AG08396 (cell line): Measurements from ENCODE around the gene KRT2.

Experiments
- DNase-seq: peaks from one replicate; pipeline ENCODE4 v3.0.0; 2012; ENCODE audit warnings: low spot score, mixed read lengths

The KRT2 gene

DNA sequence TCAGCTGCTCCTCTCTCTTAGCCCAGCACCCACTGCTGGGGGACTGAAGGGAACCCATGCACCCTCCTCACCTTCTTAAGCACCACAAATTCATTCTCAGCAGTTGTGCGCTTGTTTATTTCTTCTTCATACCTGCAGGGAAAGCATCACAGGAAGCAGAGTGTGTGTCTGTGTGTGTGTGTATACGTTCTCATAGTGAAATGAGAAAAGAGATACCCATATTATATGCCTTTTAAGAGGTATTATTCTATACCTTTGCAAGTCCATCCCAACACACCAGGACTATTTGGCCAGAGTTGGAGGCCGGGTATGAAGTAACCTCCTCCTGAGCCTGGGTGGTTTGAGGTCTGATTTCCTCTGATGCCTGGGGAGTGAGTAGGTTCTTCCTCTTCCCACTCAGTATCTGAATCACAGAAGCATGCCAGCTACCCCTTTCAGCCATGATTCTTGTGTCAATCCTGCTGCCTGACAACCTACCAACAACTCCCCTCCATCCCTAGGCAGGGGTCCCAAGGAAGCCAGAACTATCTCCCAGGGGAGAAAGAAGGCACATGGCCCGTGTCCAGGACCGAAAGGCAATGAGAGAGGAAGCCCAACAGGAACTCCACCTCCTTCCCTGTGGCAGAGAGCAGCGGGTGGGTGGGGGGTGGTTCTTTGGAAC is 36.7 kb downstream of the KRT2 start:
- DNase-seq, result no peak

DNA sequence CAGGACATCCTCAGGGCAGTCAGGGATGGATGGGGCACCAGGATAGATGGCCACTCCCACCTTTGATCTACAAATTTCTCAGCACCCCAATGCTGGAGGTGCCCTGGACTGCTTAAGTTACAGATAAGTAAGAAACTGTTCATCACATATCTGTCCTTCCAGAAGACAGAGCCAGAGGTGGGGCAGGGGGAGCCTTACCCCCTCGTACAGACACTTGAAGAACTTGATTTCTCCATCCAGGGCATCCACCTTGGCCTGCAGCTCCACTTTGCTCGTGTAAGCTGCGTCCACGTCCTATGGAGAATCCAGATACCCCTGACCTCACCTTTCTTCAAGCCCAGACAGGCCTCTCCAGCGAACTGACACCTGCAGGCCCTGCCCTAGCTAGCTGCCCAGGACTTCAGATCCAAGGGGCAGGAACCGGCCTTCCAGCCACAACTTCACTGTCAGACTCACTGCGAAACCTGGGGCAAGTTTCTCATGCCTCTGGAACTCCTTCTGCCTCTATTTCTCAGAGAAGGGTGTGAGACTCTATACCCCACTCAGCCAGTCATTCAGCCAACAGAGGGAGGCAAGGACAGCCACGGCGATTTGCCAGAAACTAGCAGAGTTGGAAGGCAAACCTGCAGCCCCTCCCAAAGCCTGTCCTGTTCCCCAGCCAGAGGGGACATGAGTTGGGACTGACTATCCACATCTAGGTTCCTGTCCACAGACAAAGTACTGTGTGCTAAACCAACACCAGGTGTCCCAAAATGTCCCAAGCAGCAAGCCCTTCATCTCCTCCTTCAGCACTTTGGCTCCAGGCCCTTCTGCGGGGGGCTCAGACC is 37.4 kb downstream of the KRT2 start:
- DNase-seq, result no peak

DNA sequence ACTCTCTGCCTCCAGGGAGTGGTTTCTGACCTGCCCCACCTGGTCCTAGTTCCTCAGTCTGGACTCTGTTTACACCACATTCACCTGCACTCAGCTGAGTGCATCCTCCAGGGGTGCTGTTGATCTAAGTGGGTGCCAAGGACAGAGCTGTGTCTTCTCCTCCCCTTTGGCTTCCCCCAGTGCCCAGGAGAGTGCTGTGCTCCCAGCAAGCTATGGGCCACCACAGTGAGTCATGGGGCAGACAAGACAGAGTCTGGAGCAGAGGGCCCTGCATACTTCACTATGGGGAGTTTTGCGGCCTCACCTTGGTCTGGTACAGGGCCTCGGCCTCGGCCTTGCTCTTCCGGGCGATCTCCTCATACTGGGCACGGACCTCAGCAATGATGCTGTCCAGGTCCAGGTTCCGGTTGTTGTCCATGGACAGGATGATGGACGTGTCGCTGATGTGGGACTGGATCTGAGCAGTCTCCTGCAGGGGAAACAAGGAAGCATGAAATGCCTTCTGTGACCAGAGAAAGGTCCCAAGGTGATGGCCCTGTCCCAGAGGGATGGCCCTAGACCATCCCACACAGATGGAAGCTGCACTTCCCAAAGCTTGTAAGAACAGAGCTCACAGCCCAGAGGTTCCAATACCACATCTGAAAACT is 38.5 kb downstream of the KRT2 start:
- no peak for DNase-seq

DNA sequence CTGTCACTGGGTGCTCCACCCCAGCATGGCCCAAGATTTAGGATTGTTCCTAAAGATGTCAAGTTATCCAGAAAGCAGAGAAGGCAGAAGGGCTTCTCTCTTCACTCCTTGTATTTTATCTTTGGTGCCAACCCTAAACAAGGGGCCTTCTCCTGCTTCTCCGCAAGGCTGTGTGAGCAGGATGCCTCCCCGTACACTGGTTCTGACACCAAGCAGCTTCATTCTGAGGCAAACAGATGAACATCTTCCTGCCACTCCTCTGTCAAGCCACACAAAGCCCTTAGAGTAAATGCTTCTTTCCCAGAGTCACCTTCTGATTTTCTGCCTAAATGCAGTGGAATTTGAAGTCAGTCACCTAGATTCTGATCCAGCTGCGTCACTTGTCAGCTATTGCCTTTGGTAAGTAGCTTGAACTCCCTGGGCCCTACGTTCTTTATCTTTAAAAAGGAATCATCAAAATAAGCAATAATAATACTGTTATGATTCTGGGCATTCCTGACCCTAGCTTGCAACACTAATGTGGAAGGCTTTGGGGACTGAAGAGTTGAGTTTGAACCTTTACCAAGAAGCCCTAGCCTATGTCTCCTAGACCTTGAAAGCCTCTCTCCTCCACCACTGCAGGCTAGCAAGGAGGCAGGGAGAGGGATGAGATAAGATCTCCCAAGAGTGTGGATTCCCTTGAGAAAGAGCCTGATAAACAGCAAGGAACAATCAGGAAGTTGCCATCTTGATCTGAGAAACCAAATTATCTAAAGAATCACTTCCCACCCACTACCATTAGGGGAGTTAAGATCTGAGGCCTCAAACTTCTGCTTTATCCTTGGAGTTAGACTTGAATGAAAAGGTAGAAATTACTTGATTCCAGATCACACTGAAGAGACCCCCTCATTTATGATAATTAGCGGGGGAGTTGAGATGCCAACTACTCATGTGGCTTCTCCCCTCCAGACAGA is 39.3 kb downstream of the KRT2 start:
- DNase-seq, result no peak

DNA sequence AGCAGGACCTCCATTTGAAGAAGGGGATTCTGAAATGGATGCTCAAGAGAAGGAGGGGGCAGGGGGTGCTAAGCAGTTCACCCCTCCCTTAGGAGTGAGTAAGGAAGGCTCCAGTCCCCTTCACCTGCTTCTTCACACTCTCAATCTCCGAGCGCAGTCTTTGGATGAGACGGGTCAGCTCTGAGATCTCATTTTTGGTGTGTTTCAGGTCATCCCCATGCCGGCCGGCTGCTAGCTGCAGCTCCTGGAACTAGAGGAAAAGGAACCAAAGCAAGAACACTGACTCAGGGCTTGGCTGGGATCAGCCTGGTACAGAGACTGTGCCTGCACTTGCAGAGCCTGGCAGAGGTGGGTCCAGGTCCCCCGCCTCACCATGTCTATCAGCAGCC is 40.9 kb downstream of the KRT2 start:
- DNase-seq, result no peak

DNA sequence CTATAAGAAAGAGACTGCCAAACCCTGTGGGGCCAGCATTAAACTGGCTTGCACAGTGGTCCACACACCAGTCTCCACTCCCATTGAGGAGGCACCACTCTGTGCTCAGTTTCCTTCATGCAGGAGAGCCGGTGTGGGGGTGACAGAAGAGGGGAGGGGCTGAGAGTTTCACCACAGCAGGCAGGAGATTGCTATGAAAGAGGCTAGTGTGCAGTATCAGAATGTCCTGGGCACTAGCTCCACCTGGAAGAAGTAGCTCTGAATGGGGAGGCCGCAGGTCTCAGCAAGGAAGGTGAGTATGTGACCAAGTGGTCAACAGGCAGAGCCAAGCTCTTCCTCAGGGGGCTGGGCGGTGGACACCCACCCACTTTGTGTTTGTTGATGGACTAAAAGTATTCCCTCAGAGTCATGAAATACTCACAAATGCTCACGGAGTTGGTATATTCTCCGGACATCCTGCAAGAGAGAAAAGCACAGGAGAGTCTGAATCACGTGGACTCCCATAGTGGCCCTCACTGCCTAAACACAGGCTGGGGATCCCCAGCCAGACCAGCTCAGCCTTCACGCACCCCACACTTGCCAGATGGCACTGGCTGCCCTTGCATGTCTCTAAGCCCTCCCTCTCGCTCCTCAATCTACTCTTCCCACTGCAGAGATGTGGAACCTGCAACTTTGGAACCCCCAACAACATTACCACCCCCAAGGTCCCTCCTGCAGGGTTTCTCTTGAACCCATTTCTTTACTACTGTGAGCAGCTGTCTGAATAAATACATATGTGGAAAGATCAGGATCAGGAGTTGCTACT is 43.0 kb downstream of the KRT2 start:
- no peak for DNase-seq

DNA sequence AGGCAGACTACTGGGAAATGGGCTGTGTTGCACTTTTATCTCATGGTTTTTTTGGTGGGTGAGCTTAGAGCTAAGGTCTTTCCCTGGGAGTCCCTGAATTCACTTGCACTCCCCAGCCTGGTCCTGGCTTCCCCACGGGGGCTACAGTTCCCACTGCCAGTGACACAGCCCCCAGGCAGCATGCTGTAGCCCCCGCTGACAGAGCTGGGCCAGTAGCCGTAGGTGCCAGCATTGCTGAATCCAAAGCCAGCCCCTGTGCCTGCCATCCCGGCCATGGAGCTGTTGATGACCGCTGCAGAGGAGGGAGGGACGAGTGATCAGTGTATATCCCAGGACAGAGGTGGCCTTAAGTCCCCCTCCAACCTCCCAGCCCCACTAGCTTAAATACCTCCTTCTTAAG is 43.9 kb downstream of the KRT2 start:
- no peak for DNase-seq

DNA sequence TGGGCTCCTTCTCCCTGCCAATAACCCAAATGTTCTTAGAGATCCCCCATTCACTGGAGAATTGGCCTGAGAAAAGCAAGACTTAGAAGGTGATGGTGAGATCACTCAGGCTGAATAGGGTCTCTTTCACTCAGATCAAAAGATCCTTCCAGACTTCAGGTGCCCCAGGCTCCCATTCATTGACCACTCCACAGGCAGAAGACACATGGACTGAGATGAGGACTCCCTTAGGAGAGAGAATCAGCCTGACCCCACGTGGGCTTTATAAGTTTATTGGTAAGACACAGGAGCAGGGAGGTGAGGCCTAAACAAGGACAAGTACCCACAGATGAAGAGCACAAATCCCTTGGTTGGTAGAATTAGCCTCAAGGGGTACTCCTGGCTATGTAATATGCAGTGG is 44.7 kb downstream of the KRT2 start:
- no peak for DNase-seq

DNA sequence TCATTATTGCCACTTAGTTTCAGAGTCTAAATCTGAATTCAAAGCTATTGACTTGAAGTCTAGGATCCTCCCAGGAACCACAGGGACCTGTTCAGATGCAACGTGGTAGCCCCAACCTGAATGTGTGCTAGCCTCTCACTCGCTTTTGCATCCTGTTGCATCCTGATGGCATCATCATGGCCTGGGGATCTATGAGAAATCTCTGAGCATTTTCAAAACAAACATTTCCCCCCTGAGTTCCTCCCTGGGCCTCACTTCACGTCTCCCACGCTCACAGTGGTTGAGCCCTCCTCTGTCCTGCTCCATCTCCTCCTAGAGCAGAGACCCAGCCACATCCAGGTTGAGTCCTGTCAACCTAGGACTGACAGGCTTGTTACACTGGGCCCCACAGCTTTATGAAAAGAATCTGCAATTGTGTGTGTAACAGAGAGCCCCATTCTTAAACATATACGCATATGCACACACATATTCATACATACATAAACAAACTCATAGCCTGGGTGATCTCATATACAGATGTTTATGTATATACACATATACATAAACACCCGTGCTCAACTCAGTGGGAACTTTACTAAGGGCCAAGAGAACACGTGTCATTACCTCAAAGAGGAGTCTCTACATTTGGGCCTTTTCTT is 45.3 kb downstream of the KRT2 start:
- DNase-seq, result no peak

DNA sequence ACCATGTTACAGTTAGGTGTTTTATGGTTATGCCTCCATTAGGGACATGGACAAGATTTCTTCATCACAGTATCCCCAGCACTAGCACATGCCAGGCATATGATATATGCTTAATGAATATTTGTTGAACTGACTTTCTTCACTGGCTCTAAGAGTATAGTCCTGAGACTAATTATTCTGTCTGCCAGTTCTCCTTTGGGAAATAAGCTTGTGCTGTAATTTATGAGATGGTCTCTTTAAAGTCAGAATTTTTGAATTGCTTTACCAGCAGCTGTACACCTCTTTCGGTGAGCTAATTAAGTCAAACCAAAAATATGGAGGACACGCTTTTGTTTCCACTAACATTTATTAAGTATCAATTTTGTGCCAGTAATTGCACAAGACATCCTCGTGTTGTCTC is 45.9 kb downstream of the KRT2 start:
- no peak for DNase-seq

DNA sequence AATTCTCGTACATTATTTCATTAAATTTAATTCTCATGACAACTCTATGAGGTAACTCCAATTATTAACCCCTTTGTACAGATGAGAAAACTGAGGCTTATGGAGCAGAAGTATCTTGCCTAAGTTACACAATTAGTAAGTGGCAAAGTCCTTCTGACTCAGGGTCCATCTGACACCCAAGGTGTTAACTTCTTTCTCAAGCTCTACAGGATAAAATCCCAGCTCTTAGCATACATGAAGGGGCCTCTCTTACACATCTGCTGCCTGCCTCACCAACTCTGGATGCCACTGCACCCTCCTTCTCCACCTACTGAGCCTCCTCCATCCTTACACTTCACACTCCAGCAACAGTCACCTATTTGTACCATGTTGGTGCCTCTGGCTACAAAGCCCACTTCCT is 46.5 kb downstream of the KRT2 start:
- DNase-seq, result no peak

DNA sequence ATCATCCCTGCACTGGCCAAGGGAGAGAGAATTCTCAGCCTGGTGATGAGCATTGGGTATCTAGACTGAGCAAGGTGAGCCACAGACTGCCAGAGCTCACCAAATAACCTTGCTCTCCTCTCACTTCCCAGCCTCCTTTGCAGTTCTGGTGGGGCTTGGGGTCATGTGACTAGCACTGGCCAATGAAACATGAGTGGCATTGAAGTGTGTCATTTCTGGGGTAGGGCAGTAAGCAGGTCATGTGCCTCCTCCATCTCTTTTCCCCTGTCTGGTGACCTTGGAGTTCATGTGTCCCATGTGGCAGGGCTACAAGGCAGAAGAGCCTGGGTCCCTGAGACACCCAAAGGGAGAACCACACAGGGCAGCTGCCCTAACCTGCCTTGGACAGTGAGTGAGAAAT is 47.2 kb downstream of the KRT2 start:
- no peak for DNase-seq

DNA sequence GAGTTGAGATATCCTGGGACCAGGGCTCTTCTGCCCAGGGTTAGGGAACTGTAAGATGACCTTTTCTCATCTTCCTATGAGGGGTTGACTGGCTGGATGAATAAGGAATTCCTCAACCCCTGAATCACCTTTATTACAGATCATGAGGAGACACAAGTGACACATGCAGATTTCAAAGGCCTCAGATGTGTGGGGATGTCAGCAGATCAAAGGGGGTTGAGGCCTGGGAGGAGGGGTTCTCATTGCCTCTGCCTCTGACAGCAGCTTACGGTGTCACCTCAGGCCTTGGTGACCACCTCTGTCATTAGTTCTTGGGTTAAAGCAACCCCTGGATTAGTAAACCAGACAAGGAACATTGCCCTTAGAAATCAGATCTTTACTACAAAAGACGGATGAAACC is 48.7 kb downstream of the KRT2 start:
- no peak for DNase-seq

DNA sequence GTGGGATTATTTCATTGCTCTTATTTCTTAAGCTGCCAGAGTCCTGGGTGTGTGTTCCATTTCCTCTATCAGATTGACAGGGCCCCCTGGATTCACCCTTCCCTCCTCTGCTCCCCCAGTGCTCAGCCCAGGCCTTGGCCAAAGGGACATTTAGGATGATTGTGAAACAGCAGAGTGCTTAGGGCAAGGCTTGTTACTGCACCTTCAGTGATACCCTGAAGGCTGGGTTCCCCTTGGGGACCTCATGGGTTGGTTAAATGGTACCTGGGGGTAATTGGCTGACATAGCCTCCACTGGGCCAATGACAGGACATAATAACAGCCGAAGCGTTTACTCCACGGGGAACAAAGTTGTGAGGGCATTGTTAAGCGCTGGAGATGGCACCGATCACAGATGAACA is 49.5 kb downstream of the KRT2 start:
- no peak for DNase-seq

DNA sequence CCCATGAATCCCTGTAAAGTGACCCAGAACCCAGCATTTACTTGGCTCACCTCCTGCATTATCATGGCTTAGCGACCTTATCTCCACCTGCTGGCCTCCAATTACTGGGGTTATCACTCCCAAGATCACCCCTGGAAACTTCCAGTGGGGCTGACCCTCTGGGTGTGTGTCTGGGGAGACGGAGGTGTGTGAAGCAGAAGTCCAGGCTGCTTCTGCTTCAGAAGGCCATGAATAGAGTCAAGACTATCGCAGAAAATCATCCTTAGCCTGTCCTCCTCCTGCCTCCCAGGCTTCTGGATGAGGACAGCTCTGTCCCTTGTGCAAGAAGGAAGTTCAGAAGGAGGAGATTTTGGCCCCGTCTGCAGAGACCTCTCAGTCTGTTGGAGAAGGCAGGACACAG is 50.3 kb downstream of the KRT2 start:
- no peak for DNase-seq

DNA sequence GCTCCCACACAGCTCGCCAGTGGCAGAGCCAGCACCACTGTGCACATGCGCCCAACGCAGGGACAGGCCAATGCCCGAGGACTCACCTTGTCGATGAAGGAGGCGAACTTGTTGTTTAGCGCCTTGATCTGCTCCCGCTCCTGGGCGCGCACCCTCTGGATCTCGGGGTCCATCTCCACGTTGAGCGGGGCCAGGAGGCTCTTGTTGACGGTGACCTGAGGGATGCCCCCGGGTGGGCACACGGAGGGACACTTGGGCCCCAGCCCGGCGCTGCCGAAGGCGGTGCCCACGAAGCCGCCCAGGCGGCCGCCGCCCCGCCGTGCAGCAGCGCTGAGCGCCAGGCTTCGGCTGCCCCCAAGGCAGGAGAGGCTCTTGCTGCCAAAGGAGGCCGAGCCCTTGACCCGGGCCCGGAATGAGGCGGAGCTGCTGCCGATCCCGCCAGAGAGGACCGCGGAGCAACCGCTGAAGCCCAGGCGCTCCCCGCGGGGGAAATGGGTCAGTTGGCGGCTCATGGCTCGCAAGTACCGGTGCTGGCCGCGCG is 51.0 kb downstream of the KRT2 start, which contains the start of gene KRT72:
Gene KRT72 (minus strand): TSS at position 523 of the 541 bp plus-strand sequence. CDS start 11 bp downstream, at position 512.
- no peak for DNase-seq

DNA sequence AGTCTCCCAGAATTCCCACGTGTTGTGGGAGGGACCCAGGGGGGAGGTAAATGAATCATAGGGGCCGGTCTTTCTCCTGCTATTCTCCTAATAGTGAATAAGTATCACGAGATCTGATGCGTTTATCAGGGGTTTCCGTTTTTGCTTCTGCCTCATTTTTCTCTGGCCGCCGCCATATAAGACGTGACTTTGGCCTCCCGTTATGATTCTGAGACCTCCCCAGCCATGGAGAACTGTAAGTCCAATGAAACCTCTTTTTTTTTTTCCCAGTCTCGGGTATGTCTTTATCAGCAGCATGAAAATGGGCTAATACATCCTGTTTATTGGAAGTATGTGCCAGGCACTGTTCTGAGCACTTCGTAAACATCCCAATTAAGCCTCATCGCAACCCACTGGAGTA is 51.5 kb downstream of the KRT2 start:
- DNase-seq, result no peak

DNA sequence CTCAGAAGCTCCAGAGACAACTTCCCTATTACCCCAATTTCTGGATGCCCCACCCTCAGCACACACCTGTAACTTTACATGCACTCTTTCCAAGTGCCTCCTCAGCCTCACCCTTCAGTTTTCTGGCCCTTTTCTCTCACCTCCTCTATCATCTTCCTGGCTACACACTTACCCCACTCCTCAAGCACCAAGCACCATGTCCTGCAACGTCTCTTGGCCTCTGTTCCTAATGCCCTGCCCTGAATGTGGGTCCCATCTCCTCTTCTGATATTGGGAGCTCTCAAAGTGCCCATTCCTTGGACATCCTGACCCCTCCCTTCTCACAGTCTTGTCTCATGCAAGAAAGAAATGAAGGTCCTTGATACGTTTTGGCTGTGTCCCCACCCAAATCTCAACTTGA is 51.9 kb downstream of the KRT2 start:
- no peak for DNase-seq

DNA sequence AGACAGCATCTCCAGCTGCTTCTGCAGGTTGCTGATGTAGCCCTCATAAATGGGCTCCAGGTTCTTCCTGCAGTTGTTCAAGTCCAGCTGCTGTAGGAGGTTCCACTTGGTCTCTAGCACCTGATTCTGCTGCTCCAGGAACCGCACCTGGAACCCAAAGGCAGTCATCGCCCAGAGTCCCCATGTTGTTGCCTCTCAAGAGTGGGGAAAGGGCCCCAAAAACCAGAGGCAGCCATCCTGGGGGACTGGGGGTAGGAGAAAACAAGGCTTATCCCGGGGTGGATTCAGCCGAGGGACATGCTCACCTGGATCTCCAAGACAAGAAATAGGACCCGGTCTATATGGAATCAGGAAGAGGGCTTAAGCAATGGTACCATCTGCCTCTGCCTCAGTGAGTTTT is 53.0 kb downstream of the KRT2 start:
- DNase-seq, result no peak
